ENCODE results near the gene PHEX.

- no peak for TF ChIP-seq CTCF (conservative IDR thresholded peaks at IDR 0.05; ENCODE audit: low read depth in 2 of 2)
- TF ChIP-seq EZH2 (IDR thresholded peaks at IDR 0.05; ENCODE audit: low read depth, unreplicated experiment), result no peak
- TF ChIP-seq EZH2phosphoT487 (IDR thresholded peaks at IDR 0.05; ENCODE audit: unreplicated experiment), result no peak
- no peak for TF ChIP-seq POLR2AphosphoS5 (IDR thresholded peaks at IDR 0.05; ENCODE audit: low read depth)
- no peak for TF ChIP-seq ZNF114 (CRISPR knock-in tag; IDR thresholded peaks at IDR 0.05)
- no peak for TF ChIP-seq REST (IDR thresholded peaks at IDR 0.05; ENCODE audit: unreplicated experiment)
- TF ChIP-seq ETS1 (IDR thresholded peaks at IDR 0.05), result no peak
- TF ChIP-seq ZNF462 (CRISPR knock-in tag; IDR thresholded peaks at IDR 0.05), result no peak
- no peak for TF ChIP-seq CREB1 (CRISPR knock-in tag; IDR thresholded peaks at IDR 0.05; ENCODE audit: low read depth)
- no peak for TF ChIP-seq ZNF331 (CRISPR knock-in tag; IDR thresholded peaks at IDR 0.05; ENCODE audit: low read depth)
- no peak for TF ChIP-seq JUNB (IDR thresholded peaks at IDR 0.05; ENCODE audit: unreplicated experiment)
These were observed 56.2 kb downstream of the PHEX start for GRCh38 chrX:22088326-22088725.
